Ovary (tissue), 9 donors: Measurements from ENCODE around the gene SOHLH2. TPM values are rescaled to one million over a fixed set of nuclear protein-coding genes. Genes with fewer than 3 reads are reported as not detected.

Source experiments
- DNase-seq, 5 donors: peaks; one replicate each; pipeline ENCODE4 v3.0.0-alpha.2; 2019 to 2020
- H3K27ac ChIP-seq, 2 donors: fragments of 200-600 bp; one replicate each; pipeline versions ENCODE4 v1.5.1 to v1.8.0; 2019 to 2022
- H3K27me3 ChIP-seq: fragments of 200-600 bp; one replicate; pipeline ENCODE4 v1.8.0; 2022
- H3K36me3 ChIP-seq: fragments of 200-600 bp; sonication (generic); one replicate; pipeline ENCODE4 v1.5.1; 2019
- H3K4me1 ChIP-seq: one replicate; pipeline ENCODE4 v1.8.1; 2013; ENCODE audit warnings: mild to moderate bottlenecking, moderate library complexity; ENCODE audit not compliant: insufficient read depth
- H3K4me3 ChIP-seq: fragments of 200-600 bp; sonication (generic); one replicate; pipeline ENCODE4 v1.5.1; 2017
- H3K9me3 ChIP-seq, 2 donors: fragments of 200-600 bp in 1 of 2; sonication (generic) in 1 of 2; one replicate each; pipeline versions ENCODE4 v1.5.1 to v1.8.1; 2013 to 2019; ENCODE audit warnings: mild to moderate bottlenecking in 1 of 2, moderate library complexity in 1 of 2
- CTCF ChIP-seq, 3 donors: fragments of 450-650 bp in 2 of 3; fragments of 200-600 bp in 1 of 3; IDR thresholded peaks; one replicate each; pipeline versions ENCODE4 v1.5.1 to v1.8.0; 2016 to 2022; ENCODE audit warnings: antibody characterized with exemption in 3 of 3, mild to moderate bottlenecking in 1 of 3
- EP300 ChIP-seq: sonication (generic); formaldehyde crosslinking; IDR thresholded peaks from one replicate; pipeline ENCODE4 v1.6.1; 2017; ENCODE audit warnings: antibody characterized with exemption
- POLR2A ChIP-seq: fragments of 450-650 bp; IDR thresholded peaks from one replicate; pipeline ENCODE4 v1.6.1; 2017; ENCODE audit warnings: antibody characterized with exemption, mild to moderate bottlenecking, moderate library complexity
- WGBS, 3 donors: extraction: QIAGEN DNeasy Blood & Tissue Kit in 1 of 3; methylation state at CpG; one replicate each; pipeline versions ENCODE4 v1.1.5 to v1.1.7; 2013 to 2017; 5-methylcytosine and 5-hydroxymethylcytosine counted together
- intact Hi-C, 4 donors: fragments of 100-400 bp; cut with DNase I; formaldehyde crosslinking; loops; one replicate each; pipeline versions ENCODE4 v1.11.0 to v1.15.1; 2022 to 2023
- polyA plus RNA-seq, 2 donors: library from polyadenylated mRNA; stranded (reverse); fragments of 200-250 nt in 1 of 2; fragments of 350-450 nt in 1 of 2; fragmentation: Illumina TruSeq in 1 of 2; extraction: RNeasy Lipid Tissue Mini Kit (QIAGEN cat#74804) in 1 of 2; gene quantifications; one replicate each; pipeline ENCODE4 v1.2.3, GENCODE V29; 2013 to 2014
- total RNA-seq, 7 donors: library from RNA; depleted of rRNA in 2 of 7; stranded (reverse); fragments of >200 nt in 2 of 7; fragmentation: NEBNext Ultra II Directional in 3 of 7; extraction: Animal tissue kit (Norgen Biotek cat#: 25700) in 3 of 7; gene quantifications; one replicate each; pipeline versions ENCODE4 v1.1.0 to v1.2.4, GENCODE V29; 2016 to 2023
- donor health status: DM: no; HTN: no; CAD: no; lungs with moderate emphysema.
- donor health status: DM: no; HTN: no; CAD: no.
- donor health status: Bipolar disorder and iron deficiency.
- donor health status: DM: yes; HTN: yes; CAD: no.
- donor health status: DM: no; HTN: no; CAD: no.
- donor health status: DM: yes; HTN: yes; CAD: no.

SOHLH2 gene
- total and polyA plus RNA-seq, 9 donors, result 0.11 to 1.0 (median 0.42) TPM; not detected in 3

GRCh38 chr13:36163286-36163685 is 51.1 kb downstream of the SOHLH2 start:
- DNase-seq, result no peak
- 83 to 87% (median 84%) methylated on average over 6 of the region's 6 CpGs for WGBS, 3 donors
- Histone ChIP-seq H3K4me3 (no peak overlapping the region), H3K27ac (no peak overlapping the region), H3K36me3 (no peaks in the 10 kb centered on the region), H3K9me3 (no peaks in the 10 kb centered on the region), H3K4me1 (no peaks in the 10 kb centered on the region), H3K27me3 (no peaks in the 10 kb centered on the region)
- TF ChIP-seq CTCF (IDR thresholded peaks at IDR 0.05), result no peak
- intact Hi-C loops, result no loop called here

- WGBS, 3 donors, result 66 to 77% (median 73%) methylated on average over 4 of the region's 4 CpGs
These were observed 54.1 kb downstream of the SOHLH2 start for GRCh38 chr13:36160297-36160696.

GRCh38 chr13:36158611-36159010 is 55.7 kb downstream of the SOHLH2 start:
- Histone ChIP-seq H3K4me3 (no peak overlapping the region), H3K9me3 (no peaks in the 10 kb centered on the region), H3K4me1 (peaks cover 2% of the 10 kb centered on the region), H3K27ac (no peak overlapping the region), H3K36me3 (no peaks in the 10 kb centered on the region), H3K27me3 (no peaks in the 10 kb centered on the region)
- DNase-seq, result no peak
- intact Hi-C loops, result no loop called here
- TF ChIP-seq CTCF (IDR thresholded peaks at IDR 0.05) (no peak), EP300 (no peak), POLR2A (no peak)
- 81 to 83% (median 83%) methylated on average over 4 of the region's 4 CpGs for WGBS, 3 donors

More at GRCh38 chr13:36160297-36160696, 54.1 kb downstream of the SOHLH2 start:
- no peaks in the 10 kb centered on the region for H3K27me3 ChIP-seq
- DNase-seq, result no peak
- no peaks in the 10 kb centered on the region for H3K36me3 ChIP-seq
- no peaks in the 10 kb centered on the region for H3K9me3 ChIP-seq
- H3K4me3 ChIP-seq, result no peak overlapping the region
- TF ChIP-seq EP300, result no peak
- TF ChIP-seq POLR2A, result no peak
- no peak for TF ChIP-seq CTCF (IDR thresholded peaks at IDR 0.05)
- H3K4me1 ChIP-seq, result no peaks in the 10 kb centered on the region
- no peak overlapping the region for H3K27ac ChIP-seq
- intact Hi-C loops, result no loop called here

- no peaks in the 10 kb centered on the region for H3K9me3 ChIP-seq
- no peak for DNase-seq
- H3K27ac ChIP-seq, result no peak overlapping the region
- TF ChIP-seq EP300, result no peak
- TF ChIP-seq POLR2A, result no peak
- no peak overlapping the region for H3K4me3 ChIP-seq
- H3K36me3 ChIP-seq, result no peaks in the 10 kb centered on the region
- H3K27me3 ChIP-seq, result no peaks in the 10 kb centered on the region
- peaks cover 2% of the 10 kb centered on the region for H3K4me1 ChIP-seq
- intact Hi-C loops, result no loop called here
- 7 to 22% (median 9%) methylated on average over 1 of the region's 1 CpG for WGBS, 3 donors
These were observed 56.9 kb downstream of the SOHLH2 start for GRCh38 chr13:36157480-36157879.

- Histone ChIP-seq H3K9me3 (no peaks in the 10 kb centered on the region), H3K36me3 (no peaks in the 10 kb centered on the region), H3K27ac (no peak overlapping the region), H3K27me3 (no peaks in the 10 kb centered on the region), H3K4me1 (peaks cover 2% of the 10 kb centered on the region), H3K4me3 (peak overlapping the region; percentile 27)
- DNase-seq, result peak in 2 of 5 donors; percentile 8 to 16
- intact Hi-C loops, result no loop called here
- 4 to 7% (median 4%) methylated on average over 35 of the region's 35 CpGs for WGBS, 3 donors
- TF ChIP-seq EP300, result no peak
- no peak for TF ChIP-seq POLR2A
- TF ChIP-seq CTCF (IDR thresholded peaks at IDR 0.05), result no peak
These were observed 59.6 kb downstream of the SOHLH2 start for GRCh38 chr13:36154567-36155291.
